IPS DF 6.9 (cell line): Measurements from ENCODE around the gene CD244.

Experiments
- DNase-seq: peaks from one replicate; pipeline ENCODE4 v3.0.0-alpha.2; 2013; ENCODE audit warnings: low read depth, low spot score
- H3K27ac ChIP-seq: one replicate; pipeline ENCODE4 v1.5.1; 2013; ENCODE audit warnings: low read length, control low read depth
- H3K27me3 ChIP-seq: 2 replicates; pipeline ENCODE4 v1.6.1; 2013; ENCODE audit warnings: mild to moderate bottlenecking, low read length; ENCODE audit not compliant: control insufficient read depth, insufficient read depth
- H3K36me3 ChIP-seq: 2 replicates; pipeline ENCODE4 v1.6.1; 2013; ENCODE audit warnings: low read length; ENCODE audit not compliant: control insufficient read depth, insufficient read depth
- H3K4me1 ChIP-seq: 2 replicates; pipeline ENCODE4 v1.6.1; 2013; ENCODE audit warnings: low read length; ENCODE audit not compliant: control insufficient read depth, insufficient read depth
- H3K4me3 ChIP-seq: 2 replicates; pipeline ENCODE4 v1.5.1; 2013; ENCODE audit warnings: mild to moderate bottlenecking, low read length
- H3K9me3 ChIP-seq: 2 replicates; pipeline ENCODE4 v1.6.1; 2013; ENCODE audit warnings: low read length, inconsistent platforms; ENCODE audit not compliant: control insufficient read depth, insufficient read depth
- WGBS: extraction: QIAGEN DNeasy Blood & Tissue Kit; methylation state at CpG from one replicate; pipeline ENCODE4 v1.1.7; 2013; ENCODE audit warnings: mixed read lengths, missing lambda C conversion rate; ENCODE audit not compliant: insufficient read length, insufficient coverage; 5-methylcytosine and 5-hydroxymethylcytosine counted together

CD244 gene

GRCh38 chr1:160863774-160864131 is 1.1 kb upstream of the CD244 start:
- Histone ChIP-seq H3K27me3 (no peaks in the 10 kb centered on the region), H3K9me3 (no peaks in the 10 kb centered on the region), H3K27ac (no peak overlapping the region), H3K36me3 (no peaks in the 10 kb centered on the region), H3K4me1 (no peaks in the 10 kb centered on the region; the same call in 1 of the 2 replicates), H3K4me3 (no peak overlapping the region)
- DNase-seq, result no peak
- WGBS, result no CpG with 5 or more reads among the region's 4 CpGs

GRCh38 chr1:160863061-160863773 is 530 bp upstream of the CD244 start:
- Histone ChIP-seq H3K4me1 (no peaks in the 10 kb centered on the region; the same call in 1 of the 2 replicates), H3K27me3 (no peaks in the 10 kb centered on the region), H3K36me3 (no peaks in the 10 kb centered on the region), H3K27ac (no peak overlapping the region), H3K9me3 (no peaks in the 10 kb centered on the region), H3K4me3 (no peak overlapping the region)
- DNase-seq, result no peak
- WGBS, result no CpG with 5 or more reads among the region's 11 CpGs

- Histone ChIP-seq H3K27me3 (no peaks in the 10 kb centered on the region), H3K9me3 (no peaks in the 10 kb centered on the region), H3K4me1 (no peaks in the 10 kb centered on the region; the same call in 1 of the 2 replicates), H3K36me3 (no peaks in the 10 kb centered on the region), H3K27ac (no peak overlapping the region), H3K4me3 (no peak overlapping the region)
- no CpG with 5 or more reads among the region's 5 CpGs for WGBS
- DNase-seq, result no peak
Measured at GRCh38 chr1:160860840-160861505, 1.7 kb downstream of the CD244 start.

- no peak overlapping the region for H3K4me3 ChIP-seq
- no peaks in the 10 kb centered on the region for H3K27me3 ChIP-seq
- no peaks in the 10 kb centered on the region for H3K9me3 ChIP-seq
- no peak overlapping the region for H3K27ac ChIP-seq
- DNase-seq, result no peak
- WGBS, result no CpG with 5 or more reads among the region's 5 CpGs
- no peaks in the 10 kb centered on the region; the same call in 1 of the 2 replicates for H3K4me1 ChIP-seq
- H3K36me3 ChIP-seq, result no peaks in the 10 kb centered on the region
Measured at GRCh38 chr1:160859166-160859565, 3.5 kb downstream of the CD244 start.

GRCh38 chr1:160858507-160858906 is 4.2 kb downstream of the CD244 start:
- Histone ChIP-seq H3K4me3 (no peak overlapping the region), H3K36me3 (no peaks in the 10 kb centered on the region), H3K9me3 (no peaks in the 10 kb centered on the region), H3K27me3 (no peaks in the 10 kb centered on the region), H3K27ac (no peak overlapping the region), H3K4me1 (no peaks in the 10 kb centered on the region; the same call in 1 of the 2 replicates)
- no CpG with 5 or more reads among the region's 3 CpGs for WGBS
- DNase-seq, result no peak

GRCh38 chr1:160858097-160858496 is 4.6 kb downstream of the CD244 start:
- no CpG with 5 or more reads among the region's 4 CpGs for WGBS
- H3K36me3 ChIP-seq, result no peaks in the 10 kb centered on the region
- no peaks in the 10 kb centered on the region; the same call in 1 of the 2 replicates for H3K4me1 ChIP-seq
- H3K27ac ChIP-seq, result no peak overlapping the region
- H3K27me3 ChIP-seq, result no peaks in the 10 kb centered on the region
- DNase-seq, result no peak
- no peak overlapping the region for H3K4me3 ChIP-seq
- H3K9me3 ChIP-seq, result no peaks in the 10 kb centered on the region

GRCh38 chr1:160855181-160855981 is 7.3 kb downstream of the CD244 start:
- WGBS, result no CpG with 5 or more reads among the region's 9 CpGs
- no peaks in the 10 kb centered on the region for H3K36me3 ChIP-seq
- no peaks in the 10 kb centered on the region for H3K4me1 ChIP-seq
- no peaks in the 10 kb centered on the region for H3K9me3 ChIP-seq
- H3K4me3 ChIP-seq, result no peak overlapping the region
- H3K27ac ChIP-seq, result no peak overlapping the region
- no peaks in the 10 kb centered on the region for H3K27me3 ChIP-seq
- no peak for DNase-seq

- H3K4me1 ChIP-seq, result no peaks in the 10 kb centered on the region
- no peaks in the 10 kb centered on the region for H3K36me3 ChIP-seq
- no peak for DNase-seq
- no peaks in the 10 kb centered on the region for H3K27me3 ChIP-seq
- no peak overlapping the region for H3K4me3 ChIP-seq
- H3K27ac ChIP-seq, result no peak overlapping the region
- WGBS, result no CpG with 5 or more reads among the region's 2 CpGs
- H3K9me3 ChIP-seq, result no peaks in the 10 kb centered on the region
Measured at GRCh38 chr1:160853754-160854153, 8.9 kb downstream of the CD244 start.

GRCh38 chr1:160853014-160853413 is 9.7 kb downstream of the CD244 start:
- no peak overlapping the region for H3K4me3 ChIP-seq
- H3K27me3 ChIP-seq, result peaks cover under 1% of the 10 kb centered on the region; the same call in 1 of the 2 replicates
- no peak for DNase-seq

GRCh38 chr1:160850993-160851392 is 11.7 kb downstream of the CD244 start:
- Histone ChIP-seq H3K27ac (no peak overlapping the region), H3K4me1 (no peaks in the 10 kb centered on the region), H3K27me3 (peaks cover 1% of the 10 kb centered on the region; the same call in 1 of the 2 replicates), H3K9me3 (no peaks in the 10 kb centered on the region), H3K4me3 (no peak overlapping the region), H3K36me3 (no peaks in the 10 kb centered on the region)
- DNase-seq, result no peak
- no CpG with 5 or more reads among the region's 8 CpGs for WGBS

More at GRCh38 chr1:160853014-160853413, 9.7 kb downstream of the CD244 start:
- no CpG with 5 or more reads among the region's 3 CpGs for WGBS
- Histone ChIP-seq H3K9me3 (no peaks in the 10 kb centered on the region), H3K27ac (no peak overlapping the region), H3K4me1 (no peaks in the 10 kb centered on the region), H3K36me3 (no peaks in the 10 kb centered on the region)
